Bronchial epithelial cell (primary cell): ENCODE data around the gene BABAM2. TPM values are rescaled to one million over a fixed set of nuclear protein-coding genes. Genes with fewer than 3 reads are reported as not detected.

Experiments used
- DNase-seq: peaks from one replicate; pipeline ENCODE4 v3.0.0-alpha.2; 2010; ENCODE audit warnings: low read depth
- FAIRE-seq: peaks from 2 replicates; lab custom pipeline; 2011; peaks lifted over from hg19 to GRCh38; lab: Jason Lieb, UNC
- H3K27me3 ChIP-seq: 2 replicates; pipeline ENCODE4 v1.5.1; 2011; ENCODE audit warnings: low read length; ENCODE audit not compliant: control insufficient read depth, insufficient read depth
- H3K36me3 ChIP-seq: 2 replicates; pipeline ENCODE4 v1.5.1; 2011; ENCODE audit warnings: low read length; ENCODE audit not compliant: control insufficient read depth, insufficient read depth
- H3K4me3 ChIP-seq: 2 replicates; pipeline ENCODE4 v1.5.1; 2011; ENCODE audit warnings: mild to moderate bottlenecking, low read depth, low read length, control low read depth
- CTCF ChIP-seq: IDR thresholded peaks from 2 replicates; pipeline ENCODE4 v1.5.1; 2011; ENCODE audit warnings: mild to moderate bottlenecking, moderate library complexity, low read length, control low read depth, inconsistent platforms; ENCODE audit not compliant: insufficient read depth, severe bottlenecking
- total RNA-seq: library from RNA; depleted of rRNA; stranded (reverse); fragments of >200 nt; gene quantifications from 2 replicates; pipeline ENCODE4 v1.2.1, GENCODE V29; 2014

BABAM2 gene
- total RNA-seq, 1 donor from 2014 or later, result 8.4 TPM

GRCh38 chr2:28298406-28298805 lies 407.9 kb downstream of the BABAM2 start:
- Histone ChIP-seq H3K4me3 (no peak overlapping the region), H3K27me3 (no peaks in the 10 kb centered on the region), H3K36me3 (no peaks in the 10 kb centered on the region)
- no peak for DNase-seq
- TF ChIP-seq CTCF, result no peak
- FAIRE-seq, result no peak

GRCh38 chr2:28300485-28301341 lies 410.2 kb downstream of the BABAM2 start:
- no peak for TF ChIP-seq CTCF
- H3K4me3 ChIP-seq, result no peak overlapping the region
- H3K36me3 ChIP-seq, result no peaks in the 10 kb centered on the region
- DNase-seq (no peak), FAIRE-seq (no peak)
- no peaks in the 10 kb centered on the region for H3K27me3 ChIP-seq

GRCh38 chr2:28305202-28305601 lies 414.7 kb downstream of the BABAM2 start:
- Histone ChIP-seq H3K4me3 (no peak overlapping the region), H3K36me3 (peaks cover 2% of the 10 kb centered on the region), H3K27me3 (no peaks in the 10 kb centered on the region)
- no peak for TF ChIP-seq CTCF
- FAIRE-seq (no peak), DNase-seq (no peak)

- no peaks in the 10 kb centered on the region for H3K27me3 ChIP-seq
- FAIRE-seq (no peak), DNase-seq (no peak)
- peaks cover 2% of the 10 kb centered on the region for H3K36me3 ChIP-seq
- H3K4me3 ChIP-seq, result no peak overlapping the region
- no peak for TF ChIP-seq CTCF
Measured at GRCh38 chr2:28310107-28310506, 419.6 kb downstream of the BABAM2 start.

- Histone ChIP-seq H3K36me3 (peaks cover 2% of the 10 kb centered on the region), H3K4me3 (no peak overlapping the region), H3K27me3 (no peaks in the 10 kb centered on the region)
- TF ChIP-seq CTCF, result no peak
- no peak for DNase-seq
- no peak for FAIRE-seq
Measured at GRCh38 chr2:28311660-28312249, 421.2 kb downstream of the BABAM2 start.
